PC-9 (cell line): ENCODE results near the gene KAT6B. TPM values are rescaled to one million over a fixed set of nuclear protein-coding genes. Genes with fewer than 3 reads are reported as not detected.
"Not testable (repeated sequence)": the region's sequence is repeated elsewhere in the genome, so short reads cannot be mapped to it uniquely, and the experiment has no call there.

Experiments used
- BruUV-seq: library from RNA; stranded (reverse); fragments of 400-500 nt; replicated peaks from 2 replicates; lab custom pipeline; 2021; lab: Mats Ljungman, UMichigan
- CTCF ChIA-PET: fragments of 300-600 bp; sonication (Branson Sonifier 250); formaldehyde crosslinking; loops from one replicate; lab custom pipeline; 2022; ENCODE audit warnings: antibody characterized with exemption; lab: Charles Lee
- POLR2A ChIA-PET: fragments of 300-600 bp; sonication (Branson Sonifier 250); formaldehyde crosslinking; loops from one replicate; lab custom pipeline; 2022; ENCODE audit warnings: antibody characterized with exemption; ENCODE audit not compliant: unreplicated experiment; lab: Charles Lee
- DNase-seq, 2 experiments: peaks; one replicate each; pipeline versions ENCODE4 v3.0.0 to v3.0.0-alpha.2; 2015 to 2022; ENCODE audit warnings: mixed read lengths in 1 of 2
- H2AFZ ChIP-seq: fragments of 200-600 bp; sonication (generic); 2 replicates; pipeline ENCODE4 v1.8.1; 2017; ENCODE audit warnings: antibody characterized with exemption
- H3F3A ChIP-seq: fragments of 200-600 bp; sonication (generic); 2 replicates; pipeline ENCODE4 v1.8.1; 2017; ENCODE audit warnings: antibody characterized with exemption, mild to moderate bottlenecking, low read depth; ENCODE audit not compliant: insufficient read depth
- H3K27ac ChIP-seq: fragments of 200-600 bp; sonication (generic); 2 replicates; pipeline ENCODE4 v1.6.1; 2016; ENCODE audit warnings: mixed run types
- H3K27me3 ChIP-seq: fragments of 200-600 bp; sonication (generic); 2 replicates; pipeline ENCODE4 v1.6.1; 2016; ENCODE audit warnings: low read depth, mixed run types; ENCODE audit not compliant: insufficient read depth
- H3K36me3 ChIP-seq: fragments of 200-600 bp; sonication (generic); 2 replicates; pipeline ENCODE4 v1.6.1; 2016; ENCODE audit warnings: low read depth, mixed run types
- H3K4me1 ChIP-seq: fragments of 200-600 bp; sonication (generic); replicated peaks from 2 replicates; pipeline ENCODE4 v1.6.1; 2016; ENCODE audit warnings: mixed run types; ENCODE audit not compliant: insufficient read depth
- H3K4me2 ChIP-seq: fragments of 200-600 bp; sonication (generic); 2 replicates; pipeline ENCODE4 v1.6.1; 2017; ENCODE audit warnings: mixed run types
- H3K4me3 ChIP-seq: fragments of 200-600 bp; sonication (generic); 2 replicates; pipeline ENCODE4 v1.6.1; 2016; ENCODE audit warnings: mixed run types
- H3K79me2 ChIP-seq: fragments of 200-600 bp; sonication (generic); 2 replicates; pipeline ENCODE4 v1.6.1; 2017; ENCODE audit warnings: low read depth, mixed run types
- H3K9me2 ChIP-seq: fragments of 200-600 bp; sonication (generic); 2 replicates; pipeline ENCODE4 v1.8.1; 2017; ENCODE audit warnings: mild to moderate bottlenecking; ENCODE audit not compliant: insufficient read depth
- H3K9me3 ChIP-seq: fragments of 200-600 bp; sonication (generic); 2 replicates; pipeline ENCODE4 v1.8.1; 2016; ENCODE audit warnings: low read depth; ENCODE audit not compliant: insufficient read depth
- H4K20me1 ChIP-seq: fragments of 200-600 bp; sonication (generic); 2 replicates; pipeline ENCODE4 v1.8.1; 2017; ENCODE audit not compliant: insufficient read depth
- EZH2 ChIP-seq: fragments of 200-600 bp; sonication (generic); IDR thresholded peaks from 2 replicates; pipeline ENCODE4 v1.8.0; 2017; ENCODE audit warnings: antibody characterized with exemption, low read depth
- intact Hi-C: fragments of 100-400 bp; cut with micrococcal nuclease; formaldehyde crosslinking; loops from one replicate; pipeline ENCODE4 v1.10.0; 2022; ENCODE audit not compliant: unreplicated experiment
- total RNA-seq: library from RNA; stranded (reverse); gene quantifications from 2 replicates; pipeline ENCODE4 v1.2.3, GENCODE V29; 2021
- TF ChIP-seq, protein P1 (sequence below): fragments of 200-600 bp; sonication (generic); conservative IDR thresholded peaks from 2 replicates; pipeline ENCODE4 v1.6.1; 2017; ENCODE audit warnings: mixed run types, antibody characterized with exemption, mild to moderate bottlenecking, moderate library complexity

Gene KAT6B
- total RNA-seq, 1 experiment from 2014 or later = 30.9 TPM

DNA sequence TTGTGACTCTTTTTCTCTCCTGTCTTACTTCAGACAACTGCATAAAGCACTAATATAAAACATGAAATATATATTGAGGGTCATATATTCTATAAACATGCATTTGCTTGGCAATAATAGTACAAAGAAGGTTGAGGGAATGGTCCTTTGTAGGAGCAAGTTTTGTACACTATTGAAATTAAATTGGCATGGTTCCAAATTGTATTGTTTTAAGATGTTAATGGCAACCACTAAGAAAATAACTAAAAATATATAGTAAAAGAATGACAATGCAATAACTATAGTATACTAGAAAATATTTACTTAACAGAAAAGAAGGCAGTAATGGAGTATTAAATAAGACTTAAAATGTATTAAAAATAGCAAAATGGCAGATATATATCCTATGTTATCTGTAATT, 33.7 kb upstream of the KAT6B start:
- DNase-seq = no peak
- H3K79me2 ChIP-seq = no peaks in the 10 kb centered on the region
- intact Hi-C loops = no loop called here
- H3K4me1 ChIP-seq = no peaks in the 10 kb centered on the region
- H3K9me3 ChIP-seq = no peaks in the 10 kb centered on the region
- CTCF ChIA-PET = no interaction called here
- no peaks in the 10 kb centered on the region for H3K36me3 ChIP-seq
- H3K9me2 ChIP-seq = no peaks in the 10 kb centered on the region
- no peak for TF ChIP-seq EZH2
- no peaks in the 10 kb centered on the region for H4K20me1 ChIP-seq
- no peak overlapping the region for H3K27ac ChIP-seq
- POLR2A ChIA-PET = no interaction called here
- no peaks in the 10 kb centered on the region for H3K27me3 ChIP-seq
- no peak overlapping the region for H2AFZ ChIP-seq
- no TSS peak for BruUV-seq
- no peak overlapping the region for H3K4me2 ChIP-seq
- no peaks in the 10 kb centered on the region for H3F3A ChIP-seq
- H3K4me3 ChIP-seq = no peak overlapping the region

DNA sequence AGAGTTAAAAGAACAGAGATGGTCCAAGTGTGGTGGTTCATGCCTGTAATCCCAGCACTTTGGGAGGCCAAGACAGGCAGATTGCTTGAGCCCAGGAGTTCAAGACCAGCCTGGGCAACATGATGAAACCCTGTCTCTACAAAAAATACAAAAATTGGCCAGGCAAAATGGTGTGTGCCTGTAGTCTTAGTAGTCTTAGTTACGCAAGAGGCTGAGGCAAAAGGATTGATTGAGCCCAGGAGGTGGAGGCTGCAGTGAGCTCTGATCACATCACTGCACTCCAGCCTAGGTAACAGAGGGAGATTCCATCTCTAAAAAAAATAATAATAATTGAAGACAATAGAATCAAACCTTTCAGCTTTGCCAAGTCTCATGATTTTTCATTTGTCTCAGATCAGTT, 33.2 kb upstream of the KAT6B start:
- H3K79me2 ChIP-seq, intact Hi-C loops, POLR2A ChIA-PET, H3F3A ChIP-seq, DNase-seq, CTCF ChIA-PET, H2AFZ ChIP-seq, H3K9me2 ChIP-seq, H3K4me2 ChIP-seq, H3K9me3 ChIP-seq, H3K27me3 ChIP-seq, H3K27ac ChIP-seq, H3K4me3 ChIP-seq, H3K4me1 ChIP-seq, BruUV-seq, H3K36me3 ChIP-seq, H4K20me1 ChIP-seq: not testable (repeated sequence)

DNA sequence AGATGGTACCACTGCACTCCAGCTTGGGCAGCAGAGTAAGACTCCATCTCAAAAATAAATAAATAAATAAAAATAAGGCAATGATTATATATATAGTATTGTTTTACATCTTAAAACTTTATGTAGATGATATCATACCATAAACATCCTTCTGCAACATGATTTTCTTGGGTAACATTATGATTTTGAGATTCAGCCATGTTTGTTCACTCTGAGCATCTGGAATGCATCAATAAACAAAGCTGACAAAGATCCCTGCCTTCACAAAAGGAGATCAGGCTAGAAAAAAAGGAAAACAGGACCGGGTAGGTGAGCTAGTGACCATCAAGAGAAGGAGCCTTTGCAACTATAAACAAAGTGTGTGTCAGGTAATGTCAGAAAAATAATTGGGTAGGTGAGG, 31.9 kb upstream of the KAT6B start:
- no peak for DNase-seq
- Histone ChIP-seq H4K20me1 (no peaks in the 10 kb centered on the region), H3K4me3 (no peak overlapping the region), H3K4me2 (no peak overlapping the region), H3K4me1 (no peaks in the 10 kb centered on the region), H3K79me2 (no peaks in the 10 kb centered on the region), H3K9me2 (no peaks in the 10 kb centered on the region), H3K9me3 (no peaks in the 10 kb centered on the region), H3K36me3 (no peaks in the 10 kb centered on the region), H3K27ac (no peak overlapping the region), H2AFZ (no peak overlapping the region), H3F3A (no peaks in the 10 kb centered on the region), H3K27me3 (no peaks in the 10 kb centered on the region)
- intact Hi-C loops = no loop called here
- ChIA-PET CTCF (no interaction called here), POLR2A (no interaction called here)
- no TSS peak for BruUV-seq
- no peak for TF ChIP-seq EZH2
- TF ChIP-seq, protein P1, sequence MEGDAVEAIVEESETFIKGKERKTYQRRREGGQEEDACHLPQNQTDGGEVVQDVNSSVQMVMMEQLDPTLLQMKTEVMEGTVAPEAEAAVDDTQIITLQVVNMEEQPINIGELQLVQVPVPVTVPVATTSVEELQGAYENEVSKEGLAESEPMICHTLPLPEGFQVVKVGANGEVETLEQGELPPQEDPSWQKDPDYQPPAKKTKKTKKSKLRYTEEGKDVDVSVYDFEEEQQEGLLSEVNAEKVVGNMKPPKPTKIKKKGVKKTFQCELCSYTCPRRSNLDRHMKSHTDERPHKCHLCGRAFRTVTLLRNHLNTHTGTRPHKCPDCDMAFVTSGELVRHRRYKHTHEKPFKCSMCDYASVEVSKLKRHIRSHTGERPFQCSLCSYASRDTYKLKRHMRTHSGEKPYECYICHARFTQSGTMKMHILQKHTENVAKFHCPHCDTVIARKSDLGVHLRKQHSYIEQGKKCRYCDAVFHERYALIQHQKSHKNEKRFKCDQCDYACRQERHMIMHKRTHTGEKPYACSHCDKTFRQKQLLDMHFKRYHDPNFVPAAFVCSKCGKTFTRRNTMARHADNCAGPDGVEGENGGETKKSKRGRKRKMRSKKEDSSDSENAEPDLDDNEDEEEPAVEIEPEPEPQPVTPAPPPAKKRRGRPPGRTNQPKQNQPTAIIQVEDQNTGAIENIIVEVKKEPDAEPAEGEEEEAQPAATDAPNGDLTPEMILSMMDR = no peak

DNA sequence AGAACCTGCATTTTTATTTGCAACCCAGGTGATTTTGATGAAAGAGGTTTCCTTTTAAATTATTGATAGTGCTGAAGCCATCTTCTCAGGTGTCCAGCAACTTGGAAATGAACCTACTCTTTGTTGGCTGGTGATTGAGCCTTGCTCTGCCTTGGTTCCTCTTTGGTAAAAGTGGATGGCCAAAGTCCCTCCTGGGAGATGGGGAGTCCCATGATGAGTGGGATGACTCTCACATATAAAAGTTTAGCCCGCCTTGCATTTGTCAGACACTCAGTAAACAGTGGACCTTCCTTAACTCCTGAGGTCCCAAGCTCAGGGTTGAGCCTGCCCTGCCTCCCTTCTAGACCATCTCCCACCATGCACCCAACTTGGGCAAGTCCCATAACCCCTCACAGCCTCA, 28.9 kb upstream of the KAT6B start:
- intact Hi-C loops = no loop called here
- DNase-seq = no peak
- H2AFZ ChIP-seq = no peak overlapping the region
- no TSS peak for BruUV-seq
- H3K4me2 ChIP-seq = no peak overlapping the region
- H3K27ac ChIP-seq = no peak overlapping the region
- no peaks in the 10 kb centered on the region for H3K36me3 ChIP-seq
- no peaks in the 10 kb centered on the region for H4K20me1 ChIP-seq
- TF ChIP-seq EZH2 = no peak
- TF ChIP-seq, protein P1 = no peak
- H3F3A ChIP-seq = no peaks in the 10 kb centered on the region
- no peaks in the 10 kb centered on the region for H3K9me2 ChIP-seq
- no peaks in the 10 kb centered on the region for H3K27me3 ChIP-seq
- ChIA-PET CTCF (no interaction called here), POLR2A (no interaction called here)
- H3K9me3 ChIP-seq = no peaks in the 10 kb centered on the region
- no peaks in the 10 kb centered on the region for H3K79me2 ChIP-seq
- no peak overlapping the region for H3K4me3 ChIP-seq
- H3K4me1 ChIP-seq = no peaks in the 10 kb centered on the region
